SK-N-SH (cell line): ENCODE measurements around the gene HS6ST1. TPM values are rescaled to one million over a fixed set of nuclear protein-coding genes. Genes with fewer than 3 reads are reported as not detected.

Experiments used
- CTCF ChIA-PET: fragments of 300-600, 350-600 bp; formaldehyde crosslinking; extraction: SDS; loops from one replicate; lab custom pipeline; 2021; lab: Yijun Ruan, JAX
- POLR2A ChIA-PET: fragments of 350-600 bp; sonication (Branson Sonifier 250); formaldehyde crosslinking; extraction: SDS; loops from one replicate; lab custom pipeline; 2020; ENCODE audit warnings: antibody characterized with exemption, inconsistent platforms; lab: Yijun Ruan, JAX
- DNase-seq: peaks from one replicate; pipeline ENCODE4 v3.0.0; 2012
- H2AFZ ChIP-seq: fragments of 200-600 bp; sonication (generic); 2 replicates; pipeline ENCODE4 v1.8.1; 2016; ENCODE audit warnings: antibody characterized with exemption, mild to moderate bottlenecking, low read depth
- H3F3A ChIP-seq: fragments of 200-600 bp; sonication (generic); replicated peaks from 2 replicates; pipeline ENCODE3; 2016; ENCODE audit warnings: antibody characterized with exemption, mild to moderate bottlenecking; ENCODE audit not compliant: insufficient read depth
- H3K27ac ChIP-seq, 2 experiments: fragments of 200-500 bp in 1 of 2; fragments of 200-600 bp in 1 of 2; sonication (Bioruptor generic) in 1 of 2; sonication (generic), shearing (Covaris generic) in 1 of 2; 2 replicates each; pipeline versions ENCODE4 v1.5.1 to v1.6.1; 2014 to 2016; ENCODE audit warnings: low read depth in 2 of 2, inconsistent platforms in 1 of 2, low read length in 1 of 2, mild to moderate bottlenecking in 1 of 2, mixed read lengths in 1 of 2
- H3K27me3 ChIP-seq: fragments of 200-600 bp; sonication (generic), shearing (Covaris generic); 2 replicates; pipeline ENCODE4 v1.6.1; 2016; ENCODE audit warnings: mixed run types; ENCODE audit not compliant: insufficient read depth
- H3K36me3 ChIP-seq, 2 experiments: fragments of 200-500 bp in 1 of 2; fragments of 200-600 bp in 1 of 2; sonication (Bioruptor generic) in 1 of 2; sonication (generic) in 1 of 2; replicated peaks in 1 of 2; 2 replicates each; pipeline versions ENCODE3 to v1.5.1; 2014 to 2016; ENCODE audit warnings: low read length in 1 of 2, mild to moderate bottlenecking in 1 of 2; ENCODE audit not compliant: insufficient read depth in 2 of 2, control insufficient read depth in 1 of 2
- H3K4me1 ChIP-seq, 2 experiments: fragments of 200-500 bp in 1 of 2; fragments of 200-600 bp in 1 of 2; sonication (Bioruptor generic) in 1 of 2; sonication (generic), shearing (Covaris generic) in 1 of 2; 2 replicates each; pipeline versions ENCODE4 v1.5.1 to v1.6.1; 2014 to 2016; ENCODE audit warnings: low read depth in 1 of 2, low read length in 1 of 2, mixed run types in 1 of 2; ENCODE audit not compliant: insufficient read depth in 2 of 2, control insufficient read depth in 1 of 2
- H3K4me2 ChIP-seq: fragments of 200-600 bp; sonication (generic), shearing (Covaris generic); 2 replicates; pipeline ENCODE4 v1.6.1; 2017; ENCODE audit warnings: mixed run types
- H3K4me3 ChIP-seq, 2 experiments: fragments of 200-500 bp in 1 of 2; fragments of 200-600 bp in 1 of 2; sonication (Bioruptor generic) in 1 of 2; sonication (generic), shearing (Covaris generic) in 1 of 2; 2 replicates each; pipeline versions ENCODE4 v1.5.1 to v1.8.1; 2014 to 2016; ENCODE audit warnings: low read depth in 2 of 2, inconsistent platforms in 1 of 2, low read length in 1 of 2, mild to moderate bottlenecking in 1 of 2, mixed read lengths in 1 of 2, moderate library complexity in 1 of 2
- H3K79me2 ChIP-seq: fragments of 200-600 bp; sonication (generic); 2 replicates; pipeline ENCODE4 v1.8.1; 2017; ENCODE audit warnings: mild to moderate bottlenecking; ENCODE audit not compliant: insufficient read depth
- H3K9ac ChIP-seq: fragments of 200-600 bp; sonication (generic); 2 replicates; pipeline ENCODE4 v1.6.1; 2017; ENCODE audit warnings: mixed run types
- H3K9me2 ChIP-seq: fragments of 200-600 bp; sonication (generic); 2 replicates; pipeline ENCODE4 v1.6.1; 2017; ENCODE audit warnings: mixed run types
- H3K9me3 ChIP-seq: fragments of 200-600 bp; sonication (generic); 2 replicates; pipeline ENCODE4 v1.6.1; 2017; ENCODE audit warnings: mixed run types, mild to moderate bottlenecking, moderate library complexity
- H4K20me1 ChIP-seq: fragments of 200-600 bp; sonication (generic); 2 replicates; pipeline ENCODE4 v1.6.1; 2017; ENCODE audit warnings: mild to moderate bottlenecking, mixed run types; ENCODE audit not compliant: insufficient read depth
- ELF1 ChIP-seq: IDR thresholded peaks from 2 replicates; pipeline ENCODE4 v1.4.0; 2012
- GABPA ChIP-seq: IDR thresholded peaks from 2 replicates; pipeline ENCODE4 v1.4.0; 2012; ENCODE audit warnings: low read depth, mild to moderate bottlenecking
- GATA2 ChIP-seq: sonication (generic); formaldehyde crosslinking; IDR thresholded peaks from 2 replicates; pipeline ENCODE4 v1.5.0; 2020; ENCODE audit warnings: mild to moderate bottlenecking, missing genetic modification reagents
- IRF3 ChIP-seq: fragments of 150-350 bp; IDR thresholded peaks from 2 replicates; pipeline ENCODE4 v1.6.1; 2016; ENCODE audit warnings: mild to moderate bottlenecking, low read depth, low read length
- MEF2A ChIP-seq: IDR thresholded peaks from 2 replicates; pipeline ENCODE4 v1.4.0; 2012; ENCODE audit warnings: low read depth, borderline replicate concordance
- PBX3 ChIP-seq: IDR thresholded peaks from 2 replicates; pipeline ENCODE4; 2012
- RAD21 ChIP-seq: IDR thresholded peaks from 2 replicates; pipeline ENCODE4 v1.6.1; 2012; ENCODE audit warnings: mild to moderate bottlenecking, low read length
- REST ChIP-seq: IDR thresholded peaks from 2 replicates; pipeline ENCODE4 v1.6.1; 2012; ENCODE audit warnings: mild to moderate bottlenecking, low read depth, low read length, moderate library complexity
- TEAD4 ChIP-seq: IDR thresholded peaks from 2 replicates; pipeline ENCODE4 v1.4.0; 2012; ENCODE audit warnings: mild to moderate bottlenecking, borderline replicate concordance; ENCODE audit not compliant: insufficient read depth
- USF1 ChIP-seq: IDR thresholded peaks from 2 replicates; pipeline ENCODE4 v1.4.0; 2012; ENCODE audit warnings: low read depth, borderline replicate concordance
- YY1 ChIP-seq: IDR thresholded peaks from 2 replicates; pipeline ENCODE4 v1.4.0; 2012; ENCODE audit warnings: low read depth, mild to moderate bottlenecking
- WGBS: methylation state at CpG from one replicate; pipeline ENCODE4 v1.1.6; 2017; ENCODE audit warnings: low lambda C conversion rate; 5-methylcytosine and 5-hydroxymethylcytosine counted together
- polyA plus RNA-seq, 3 experiments: library from polyadenylated mRNA; depleted of rRNA; stranded (reverse); fragments of >200 nt; gene quantifications; 2 replicates each; pipeline ENCODE4 v1.2.3, GENCODE V29; 2012

HS6ST1 gene
- polyA plus RNA-seq, 1 of the 3 experiments (the other 2 are of a cell fraction): 5.9 TPM

- no peaks in the 10 kb centered on the region for H3K27me3 ChIP-seq
- CTCF ChIA-PET: interaction anchor here (0.8 to 1.6 kb wide), 6 partner anchors 53 to 413 kb away, joined by 3 to 4 read pairs (median 3); no protein-coding TSS in a partner anchor
- no peaks in the 10 kb centered on the region for H3K79me2 ChIP-seq
- no peak overlapping the region for H3K4me2 ChIP-seq
- 81% methylated on average over 5 of the region's 8 CpGs for WGBS
- POLR2A ChIA-PET: no interaction called here
- no peak overlapping the region for H3K4me3 ChIP-seq
- no peak overlapping the region for H3K9ac ChIP-seq
- H4K20me1 ChIP-seq: no peaks in the 10 kb centered on the region
- TF ChIP-seq ELF1 (no peak), GABPA (no peak), YY1 (no peak), REST (no peak), GATA2 (CRISPR knock-in tag) (no peak), MEF2A (no peak), PBX3 (no peak), IRF3 (no peak), RAD21 (no peak), TEAD4 (no peak), USF1 (no peak)
- no peaks in the 10 kb centered on the region for H3K9me2 ChIP-seq
- H3K27ac ChIP-seq: no peak overlapping the region
- no peaks in the 10 kb centered on the region for H3K9me3 ChIP-seq
- no peak overlapping the region for H2AFZ ChIP-seq
- H3K36me3 ChIP-seq: no peaks in the 10 kb centered on the region
- peaks cover 3 to 31% of the 10 kb centered on the region in 2 experiments; a peak in 2 of 4 replicates for H3K4me1 ChIP-seq
- H3F3A ChIP-seq: no peaks in the 10 kb centered on the region
- no peak for DNase-seq
These were observed 4.9 kb upstream of the HS6ST1 start for GRCh38 chr2:128323555-128323931.
